Fibroblast of skin of right quadriceps (primary cell): ENCODE data around the gene EHMT1.
"Not testable (repeated sequence)": the region's sequence is repeated elsewhere in the genome, so short reads cannot be mapped to it uniquely, and the experiment has no call there.

ENCODE experiments used
- DNase-seq: peaks from one replicate; pipeline ENCODE4 v3.0.0-alpha.2; 2013

EHMT1 gene

DNA sequence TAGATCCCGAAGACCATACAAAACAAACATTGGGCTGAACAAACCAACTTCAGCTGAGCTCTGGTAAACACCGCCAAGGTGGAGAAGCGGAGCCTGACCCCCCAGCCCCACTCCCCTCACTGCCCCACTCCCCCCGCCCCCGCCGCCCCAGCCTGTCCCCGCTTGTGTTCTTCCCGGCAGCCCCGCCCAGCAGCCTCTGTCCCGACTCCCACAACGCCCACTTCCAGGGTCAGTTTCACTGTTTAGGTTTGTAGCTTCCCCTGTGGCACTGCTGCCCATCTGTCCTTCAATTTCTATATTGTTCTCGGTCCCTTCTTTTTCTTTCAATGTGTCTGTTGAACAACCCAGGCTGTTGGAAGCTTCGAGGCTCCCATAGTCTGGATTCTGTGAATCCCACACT, 146.7 kb downstream of the EHMT1 start:
- no peak for DNase-seq

DNA sequence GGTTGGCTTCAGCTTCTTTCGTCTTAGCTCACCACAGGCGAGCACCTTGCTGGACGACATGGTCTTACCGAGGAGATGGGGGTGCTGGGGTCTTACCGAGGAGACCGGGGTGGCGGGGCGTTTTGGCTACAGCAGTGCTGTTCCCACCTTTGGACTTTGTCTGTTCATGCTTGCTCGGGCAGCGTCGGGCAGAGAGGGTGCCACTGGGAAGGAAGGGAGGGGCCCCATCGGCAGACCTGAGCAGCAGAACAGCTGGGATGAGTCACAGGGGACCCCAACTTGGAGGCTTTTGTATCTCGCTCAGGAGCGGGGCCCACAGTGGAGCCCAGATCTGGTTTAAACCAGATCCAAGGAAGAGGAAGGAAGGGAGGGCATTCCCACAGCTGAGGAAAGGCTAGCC, 152.8 kb downstream of the EHMT1 start:
- DNase-seq: no peak

DNA sequence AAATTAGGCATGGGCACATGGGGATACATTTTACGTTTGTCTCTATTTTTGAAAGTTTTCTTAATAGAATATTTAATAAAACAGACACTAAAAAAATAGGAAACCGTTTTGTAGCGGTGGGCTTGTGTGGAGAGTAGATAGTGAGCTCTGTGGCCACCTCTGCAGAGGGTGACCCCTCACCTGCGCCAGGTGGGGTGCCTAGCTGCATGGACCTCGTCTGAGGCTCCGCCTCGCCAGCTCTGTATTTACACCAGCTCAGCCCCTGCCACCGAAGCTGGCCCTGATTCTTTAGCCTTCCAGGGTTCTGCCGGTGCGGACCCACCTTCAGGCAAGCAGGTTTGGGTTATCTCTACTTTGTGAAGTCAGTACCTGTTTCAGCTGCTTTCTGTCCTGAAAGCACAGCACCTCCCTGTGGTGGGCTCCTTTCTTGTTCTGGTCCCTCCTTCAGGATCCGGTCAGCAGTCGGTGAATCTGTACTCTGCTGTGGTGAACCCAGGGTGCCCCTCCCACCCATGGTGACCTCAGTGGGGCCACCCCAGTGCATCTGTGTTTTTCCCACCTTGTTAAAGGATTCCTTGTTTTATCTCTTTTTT, 153.6 kb downstream of the EHMT1 start:
- no peak for DNase-seq

DNA sequence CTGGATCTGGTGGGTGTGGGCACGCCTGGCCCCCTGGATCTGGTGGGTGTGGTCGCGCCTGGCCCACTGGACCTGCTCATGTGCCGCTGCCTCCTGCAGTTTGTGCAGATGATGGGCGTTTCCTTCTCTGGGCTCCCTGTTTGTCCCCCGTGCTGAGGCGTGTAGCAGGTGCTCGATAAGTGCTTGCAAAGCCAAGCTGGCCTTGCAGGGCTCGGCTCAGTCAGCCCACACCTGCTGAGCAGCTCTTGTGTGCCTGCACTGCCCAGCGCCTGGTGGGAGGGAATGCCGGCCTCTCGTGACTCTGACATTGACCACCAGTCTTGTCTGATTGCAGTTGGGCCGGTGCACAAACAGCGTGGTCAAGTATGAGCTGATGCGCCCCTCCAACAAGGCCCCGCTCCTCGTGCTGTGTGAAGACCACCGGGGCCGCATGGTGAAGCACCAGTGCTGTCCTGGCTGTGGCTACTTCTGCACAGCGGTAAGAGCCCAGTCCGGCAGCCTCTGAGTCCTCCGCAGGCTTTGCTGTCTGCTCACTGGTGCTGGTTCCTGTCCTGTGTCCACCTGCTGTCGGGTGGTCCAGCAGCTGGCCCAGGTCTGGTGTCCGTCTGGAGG, 156.1 kb downstream of the EHMT1 start:
- DNase-seq: no peak

DNA sequence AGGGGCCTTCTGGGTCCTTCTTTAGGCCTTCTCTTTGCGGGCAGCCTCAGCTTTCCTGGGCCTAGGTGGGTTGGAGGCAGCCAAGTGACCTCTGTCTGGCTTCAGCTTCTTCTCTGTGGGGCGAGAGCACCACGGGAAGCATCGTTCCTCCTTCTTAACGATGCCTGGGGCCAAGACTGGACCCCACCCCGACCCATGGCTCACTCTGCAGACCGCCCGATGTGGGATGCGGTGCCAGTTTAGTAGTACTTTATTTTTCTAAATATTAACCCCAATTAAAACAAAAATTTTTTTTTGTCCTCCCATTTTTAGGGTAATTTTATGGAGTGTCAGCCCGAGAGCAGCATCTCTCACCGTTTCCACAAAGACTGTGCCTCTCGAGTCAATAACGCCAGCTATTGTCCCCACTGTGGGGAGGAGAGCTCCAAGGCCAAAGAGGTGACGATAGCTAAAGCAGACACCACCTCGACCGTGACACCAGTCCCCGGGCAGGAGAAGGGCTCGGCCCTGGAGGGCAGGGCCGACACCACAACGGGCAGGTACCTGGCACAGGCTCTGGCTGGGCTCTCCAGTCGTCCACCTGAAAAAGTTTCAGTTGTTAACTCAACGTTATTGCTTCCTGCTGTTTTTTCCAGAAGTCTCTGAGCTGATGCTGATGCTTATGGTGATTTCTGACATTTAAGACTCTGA, 157.6 kb downstream of the EHMT1 start:
- DNase-seq: no peak

DNA sequence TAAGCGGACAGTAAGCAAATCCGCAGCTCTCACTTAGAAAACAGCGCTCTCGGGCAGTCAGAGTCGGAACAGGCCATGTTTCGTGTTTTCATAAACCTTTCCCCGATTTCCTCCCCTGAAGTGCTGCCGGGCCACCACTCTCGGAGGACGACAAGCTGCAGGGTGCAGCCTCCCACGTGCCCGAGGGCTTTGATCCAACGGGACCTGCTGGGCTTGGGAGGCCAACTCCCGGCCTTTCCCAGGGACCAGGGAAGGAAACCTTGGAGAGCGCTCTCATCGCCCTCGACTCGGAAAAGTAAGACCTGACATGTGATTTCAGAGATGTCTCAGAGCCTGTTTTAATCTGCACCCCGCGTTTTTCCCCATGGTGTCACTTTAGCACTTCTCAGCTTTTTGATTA, 159.0 kb downstream of the EHMT1 start:
- DNase-seq: no peak

DNA sequence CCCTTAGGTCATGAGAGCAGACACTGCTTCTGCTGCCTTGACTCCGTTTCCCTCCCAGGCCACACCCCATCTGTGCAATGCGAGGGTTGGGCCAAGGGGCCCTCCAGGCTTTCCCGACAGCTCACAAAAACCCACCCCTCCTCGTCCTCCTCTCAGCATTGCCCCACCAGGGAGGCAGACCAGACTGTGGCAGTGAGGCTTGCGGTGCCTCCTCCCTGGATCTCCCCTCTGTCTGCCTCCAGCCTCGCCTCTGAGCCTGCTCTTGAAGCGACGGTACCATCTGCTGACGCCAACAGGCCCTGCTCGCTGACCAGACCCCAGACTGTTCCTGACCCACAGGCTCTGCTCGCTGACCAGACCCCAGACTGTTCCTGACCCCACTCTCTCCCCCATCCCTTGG, 159.5 kb downstream of the EHMT1 start:
- DNase-seq: no peak

DNA sequence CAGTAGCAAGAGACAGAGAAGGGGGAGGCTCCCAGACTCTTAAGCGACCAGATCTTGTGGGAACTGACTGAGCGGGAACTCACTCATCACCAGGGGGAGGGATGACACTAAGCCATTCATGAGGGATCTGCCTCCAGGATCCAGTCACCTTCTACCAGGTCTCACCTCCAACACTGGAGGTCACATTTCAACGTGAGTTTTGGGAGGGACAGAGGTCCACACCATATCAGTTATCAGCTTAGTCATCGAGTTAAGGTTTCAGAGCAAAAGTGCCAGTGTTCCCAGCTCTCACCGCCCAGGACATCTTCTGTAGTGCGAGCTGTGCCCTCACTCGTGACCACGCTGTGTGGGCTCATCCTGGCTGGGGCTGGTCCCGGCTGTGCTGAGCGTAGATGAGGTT, 160.1 kb downstream of the EHMT1 start:
- no peak for DNase-seq

DNA sequence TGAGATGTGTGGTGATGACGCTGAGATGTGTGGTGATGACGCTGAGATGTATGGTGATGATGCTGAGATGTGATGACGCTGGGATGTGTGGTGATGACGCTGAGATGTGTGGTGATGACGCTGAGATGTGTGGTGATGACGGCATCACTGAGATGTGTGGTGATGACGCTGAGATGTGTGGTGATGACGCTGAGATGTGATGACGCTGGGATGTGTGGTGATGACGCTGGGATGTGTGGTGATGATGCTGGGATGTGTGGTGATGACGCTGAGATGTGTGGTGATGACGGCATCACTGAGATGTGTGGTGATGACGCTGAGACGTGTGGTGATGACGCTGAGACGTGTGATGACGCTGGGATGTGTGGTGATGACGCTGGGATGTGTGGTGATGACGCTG, 161.2 kb downstream of the EHMT1 start:
- DNase-seq: not testable (repeated sequence)

DNA sequence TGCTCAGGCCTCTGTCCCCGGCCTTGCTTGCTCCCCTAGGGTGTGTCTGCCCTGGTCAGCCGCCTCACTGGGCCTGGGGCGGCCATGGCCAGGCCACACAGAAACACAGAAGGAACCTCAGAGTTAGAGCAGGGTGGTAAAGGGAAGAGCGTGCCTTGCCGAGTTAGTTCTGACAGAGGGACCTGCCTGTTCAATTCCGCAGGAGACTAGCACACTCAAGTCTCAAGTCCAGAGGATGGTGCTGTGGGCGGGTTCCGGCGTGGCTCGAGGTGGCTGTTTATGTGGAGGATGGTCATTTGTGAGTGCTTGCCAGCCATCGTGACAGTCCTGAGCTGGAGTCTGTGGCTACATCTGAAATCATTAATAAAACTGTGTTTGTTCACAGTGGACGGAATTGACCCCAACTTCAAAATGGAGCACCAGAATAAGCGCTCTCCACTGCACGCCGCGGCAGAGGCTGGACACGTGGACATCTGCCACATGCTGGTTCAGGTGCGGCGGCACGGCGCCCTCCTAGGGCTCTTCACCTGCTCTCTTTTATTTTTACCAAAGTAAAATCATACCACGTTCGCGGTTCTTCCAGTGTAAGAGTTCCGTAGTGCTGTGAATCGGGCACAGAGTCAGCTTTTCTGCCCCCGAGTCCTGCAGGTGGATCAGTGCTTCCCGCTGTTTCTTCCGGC, 163.2 kb downstream of the EHMT1 start:
- no peak for DNase-seq

DNA sequence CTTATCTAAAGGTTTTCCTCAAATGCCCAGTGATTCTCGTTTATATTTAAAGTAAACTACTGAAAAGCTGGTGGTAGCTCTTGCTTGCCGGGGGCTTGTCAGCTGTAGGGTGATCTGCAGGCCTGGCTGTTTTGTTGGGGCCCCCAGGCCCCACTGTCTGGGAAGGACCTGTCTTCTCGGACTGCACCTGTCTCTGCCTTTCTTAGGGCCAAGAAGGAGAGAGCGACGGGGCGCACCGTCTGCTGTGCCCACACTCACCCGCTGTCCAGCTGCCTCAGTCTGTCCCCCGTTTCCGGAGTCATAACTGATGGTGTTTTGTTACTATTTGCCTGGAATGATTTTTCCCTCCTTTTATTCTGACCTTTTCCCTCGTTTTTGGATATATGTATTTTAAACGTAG, 164.7 kb downstream of the EHMT1 start:
- DNase-seq: no peak

DNA sequence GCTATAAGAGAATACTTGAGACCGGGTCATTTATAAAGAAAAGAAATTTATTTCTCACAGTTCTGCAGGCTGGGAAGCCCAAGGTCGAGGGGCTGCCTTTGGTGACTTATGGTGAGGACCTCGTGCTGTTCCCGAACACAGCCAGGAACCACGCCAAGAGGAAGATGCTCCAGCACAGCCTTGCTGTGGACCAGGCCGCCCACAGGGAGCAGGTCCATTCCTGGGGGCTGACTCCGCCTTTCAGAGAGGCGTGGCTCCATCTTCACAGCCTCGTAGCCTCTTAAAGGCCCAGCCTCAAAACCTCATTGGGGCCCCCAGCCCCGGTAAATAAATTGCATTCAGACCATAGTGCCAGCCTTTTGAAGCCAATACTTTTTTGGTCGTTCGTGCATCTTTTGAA, 165.2 kb downstream of the EHMT1 start:
- no peak for DNase-seq

DNA sequence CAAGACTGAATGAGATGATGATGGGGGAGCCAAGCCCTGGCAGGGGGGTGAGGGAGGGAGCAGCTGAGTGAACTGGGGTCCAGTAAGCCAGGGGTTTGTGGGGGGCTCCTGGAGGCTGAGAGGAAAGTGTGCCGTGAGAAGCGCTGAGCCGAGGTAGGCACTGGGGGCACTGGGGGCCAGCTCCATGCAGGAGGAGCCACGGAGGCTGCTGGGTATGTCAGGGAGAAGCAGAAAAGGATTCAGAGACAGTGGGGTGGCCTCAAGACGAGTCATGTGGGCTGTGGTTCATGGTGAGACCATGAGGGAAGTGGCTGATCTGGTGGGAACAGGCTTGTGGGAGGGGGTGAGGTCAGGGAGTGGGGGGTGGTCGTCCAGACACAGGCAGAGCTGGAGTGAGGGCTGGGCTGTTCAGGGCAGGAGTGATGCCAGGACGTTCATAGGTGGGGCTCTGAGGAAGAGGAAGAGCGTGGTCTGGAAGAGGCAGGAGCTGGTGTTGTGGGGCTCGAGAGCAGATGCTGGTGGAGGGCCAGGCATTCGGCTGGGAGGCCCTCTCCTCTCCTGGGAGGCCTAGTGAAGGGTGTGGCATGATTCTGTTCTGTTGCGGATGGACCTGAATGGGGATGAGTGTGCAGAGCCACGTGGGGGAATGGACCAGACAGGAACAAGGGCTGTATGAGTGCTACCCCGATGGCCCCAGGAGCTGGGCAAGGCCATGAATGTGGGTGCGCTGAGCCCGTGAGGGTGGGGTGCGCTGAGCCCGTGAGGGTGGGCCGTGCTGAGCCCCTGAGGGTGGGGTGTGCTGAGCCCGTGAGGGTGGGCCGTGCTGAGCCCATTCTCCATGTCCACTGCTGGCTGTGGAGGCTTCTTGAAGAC, 166.1 kb downstream of the EHMT1 start:
- no peak for DNase-seq

DNA sequence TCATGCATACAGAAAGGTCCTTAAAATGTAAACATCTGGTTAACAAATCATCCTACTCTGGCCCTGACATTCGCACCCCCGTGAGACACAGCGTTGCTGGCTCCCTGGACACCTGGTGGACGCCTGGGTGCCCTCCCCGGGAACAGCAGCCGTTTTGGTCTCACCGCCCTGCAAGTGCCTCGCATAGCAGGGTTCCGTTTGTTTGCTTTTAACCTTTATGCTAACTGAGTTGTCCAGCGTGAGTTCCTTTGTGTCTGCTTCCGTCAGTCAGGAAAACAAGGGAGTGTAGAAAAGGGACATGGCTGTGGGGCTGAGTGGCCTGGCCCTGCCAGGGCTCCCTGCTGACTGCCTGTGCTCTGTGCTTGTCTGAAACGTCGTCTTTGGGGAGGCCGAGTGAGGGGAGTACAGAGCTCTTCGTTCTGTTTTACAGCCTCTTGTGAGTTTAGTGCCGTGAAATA, 166.9 kb downstream of the EHMT1 start:
- no peak for DNase-seq

DNA sequence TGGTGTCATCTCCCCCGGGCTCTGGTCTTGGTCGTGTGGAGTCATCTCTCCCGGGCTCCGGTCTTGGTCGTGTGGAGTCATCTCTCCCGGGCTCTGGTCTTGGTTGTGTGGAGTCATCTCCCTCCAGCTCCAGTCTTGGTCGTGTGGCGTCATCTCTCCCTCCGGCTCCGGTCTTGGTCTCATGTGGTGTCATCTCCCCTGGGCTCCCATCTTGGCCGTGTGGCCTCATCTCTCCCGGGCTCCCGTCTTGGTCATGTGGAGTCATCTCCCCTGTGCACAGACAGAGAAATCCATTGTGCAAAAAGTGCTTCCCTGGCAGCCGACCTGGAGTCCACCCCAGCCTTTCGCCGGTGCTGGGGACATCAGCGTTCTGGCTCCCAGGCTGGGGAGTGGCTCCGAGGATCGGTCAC, 167.7 kb downstream of the EHMT1 start:
- peak; percentile 39 for DNase-seq

DNA sequence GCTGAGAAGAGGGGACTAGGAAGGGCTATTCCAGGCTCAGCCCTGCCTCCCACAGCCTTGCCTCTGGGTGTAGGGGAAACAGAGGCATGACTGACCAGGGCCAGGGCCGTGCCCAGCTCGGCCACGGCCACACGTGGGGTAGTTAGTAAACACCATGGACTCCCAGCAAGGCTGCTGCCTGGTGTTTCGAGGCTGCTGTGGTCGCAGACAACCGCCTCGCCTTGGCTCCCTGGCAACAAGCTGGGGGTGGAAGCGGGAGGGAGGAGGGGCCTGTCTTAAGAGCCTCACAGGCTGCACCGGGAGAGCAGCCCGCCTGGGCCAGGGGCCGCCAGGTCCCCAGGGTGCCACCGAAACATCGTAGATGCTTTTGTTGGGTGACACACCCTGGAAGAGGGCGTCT, 168.6 kb downstream of the EHMT1 start:
- no peak for DNase-seq

DNA sequence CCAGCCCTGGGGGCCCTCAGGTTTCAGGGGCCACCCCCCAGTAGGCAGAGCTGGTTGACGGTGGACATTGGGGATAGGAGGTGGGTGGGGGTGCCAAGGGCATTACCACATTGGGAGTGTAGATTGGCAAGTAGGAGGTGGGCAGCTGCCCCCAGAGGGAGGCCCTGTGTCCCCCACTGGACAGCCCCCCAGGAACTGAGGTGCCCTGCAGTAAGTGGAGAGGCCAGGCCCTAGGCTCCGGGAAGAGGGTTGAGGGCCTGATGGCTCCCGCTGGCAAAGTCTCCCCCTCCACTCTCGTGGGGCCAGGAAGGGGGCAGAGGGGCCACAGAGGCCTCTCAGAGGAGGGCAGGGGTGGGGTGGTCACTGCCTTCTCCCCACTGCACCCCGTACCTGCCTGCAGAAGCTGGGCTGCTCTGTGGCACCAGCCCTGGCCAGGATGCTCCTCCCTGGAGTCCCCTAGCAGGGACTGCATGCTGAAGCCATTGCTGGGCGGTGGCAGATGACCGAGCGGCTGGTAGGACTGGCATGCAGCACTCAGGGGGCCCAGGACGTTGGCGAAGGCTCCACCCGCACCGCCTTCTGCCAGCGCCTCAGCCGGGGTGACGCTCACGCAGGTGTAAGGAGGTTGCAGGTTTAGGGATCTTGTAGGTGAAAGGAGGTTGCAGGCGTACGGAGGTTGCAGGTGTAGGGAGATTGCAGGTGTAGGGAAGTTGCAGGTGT, 169.1 kb downstream of the EHMT1 start:
- no peak for DNase-seq

DNA sequence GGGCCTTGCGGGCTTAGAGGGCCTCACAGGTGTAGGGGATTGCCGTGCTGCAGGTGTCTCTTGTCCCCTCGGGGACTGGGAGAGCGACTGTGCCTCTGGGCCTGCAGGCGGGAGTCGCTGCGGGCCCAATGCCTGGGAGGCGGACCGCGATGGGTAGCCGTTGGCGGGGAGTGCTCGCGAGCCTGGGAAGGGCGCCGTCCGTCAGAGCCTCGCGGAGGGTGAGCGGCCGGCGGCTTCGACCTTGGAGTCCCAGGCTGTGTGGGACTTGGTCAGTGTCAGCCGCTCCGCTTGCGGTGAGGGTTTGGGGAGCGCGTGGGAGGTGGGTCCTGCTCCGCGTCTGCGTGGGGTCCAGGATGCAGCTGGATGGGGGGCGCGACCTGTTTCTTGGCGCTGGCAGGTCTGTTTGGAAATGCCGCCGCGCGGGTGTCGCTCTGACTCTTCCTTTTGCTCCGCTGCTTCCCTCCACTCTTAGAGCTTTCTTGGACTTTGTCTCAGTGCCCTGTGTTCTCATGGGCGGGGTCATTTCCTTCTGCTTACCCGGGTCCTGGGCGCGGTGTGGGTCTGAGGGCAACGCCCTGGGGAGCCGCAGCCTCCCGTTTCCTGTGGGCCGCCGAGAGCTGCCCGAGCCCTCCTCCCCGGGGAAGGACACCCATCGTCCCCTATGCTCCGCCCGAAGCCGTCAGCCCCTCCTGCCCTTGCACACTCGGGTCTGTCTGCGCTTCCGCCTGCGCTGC, 169.9 kb downstream of the EHMT1 start:
- no peak for DNase-seq

DNA sequence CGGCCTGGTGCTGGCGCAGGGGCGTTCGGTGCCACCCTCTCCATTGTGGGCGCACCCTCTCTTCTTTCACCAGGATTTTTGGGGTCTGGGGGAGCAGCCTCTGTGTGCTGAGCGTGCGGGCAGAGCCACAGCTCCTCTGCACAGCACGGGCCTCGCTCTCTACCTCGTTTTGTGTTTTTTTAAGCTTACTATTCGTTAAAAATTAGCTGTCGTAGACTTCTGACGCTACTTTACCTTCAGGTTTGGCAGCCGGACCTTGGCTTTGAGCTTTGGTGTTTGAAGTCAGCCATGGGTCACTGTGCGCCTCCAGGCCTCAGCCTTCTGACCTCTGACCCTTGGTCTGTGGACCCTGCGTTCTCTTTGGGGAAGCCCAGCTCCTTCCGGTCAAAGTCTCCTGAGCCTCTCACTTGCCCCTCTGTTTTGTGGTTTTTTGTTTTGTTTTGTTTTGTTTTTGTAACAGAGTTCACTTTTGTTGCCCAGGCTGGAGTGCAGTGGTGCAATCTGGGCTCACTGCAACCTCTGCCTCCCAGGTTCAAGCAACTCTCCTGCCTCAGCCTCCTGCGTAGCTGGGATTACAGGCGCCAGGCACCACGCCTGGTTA, 170.6 kb downstream of the EHMT1 start:
- DNase-seq: no peak

DNA sequence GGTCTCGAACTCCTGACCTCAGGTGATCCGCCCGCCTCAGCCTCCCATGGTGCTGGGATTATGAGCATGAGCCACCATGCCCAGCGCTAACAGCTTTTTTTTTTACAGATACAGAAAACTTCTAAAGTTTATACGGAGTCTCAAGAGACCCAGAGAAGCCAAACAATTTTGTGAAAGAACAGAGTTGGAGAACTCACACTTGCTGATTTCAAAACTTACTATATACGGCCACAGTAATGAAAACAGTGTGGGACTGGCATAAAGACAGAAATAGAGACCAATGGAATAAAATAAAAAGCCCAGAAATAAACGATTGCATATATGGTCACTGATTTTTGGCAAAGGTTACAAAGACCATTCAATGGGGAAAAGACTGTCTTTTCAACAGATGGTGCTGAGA, 173.1 kb downstream of the EHMT1 start:
- no peak for DNase-seq

DNA sequence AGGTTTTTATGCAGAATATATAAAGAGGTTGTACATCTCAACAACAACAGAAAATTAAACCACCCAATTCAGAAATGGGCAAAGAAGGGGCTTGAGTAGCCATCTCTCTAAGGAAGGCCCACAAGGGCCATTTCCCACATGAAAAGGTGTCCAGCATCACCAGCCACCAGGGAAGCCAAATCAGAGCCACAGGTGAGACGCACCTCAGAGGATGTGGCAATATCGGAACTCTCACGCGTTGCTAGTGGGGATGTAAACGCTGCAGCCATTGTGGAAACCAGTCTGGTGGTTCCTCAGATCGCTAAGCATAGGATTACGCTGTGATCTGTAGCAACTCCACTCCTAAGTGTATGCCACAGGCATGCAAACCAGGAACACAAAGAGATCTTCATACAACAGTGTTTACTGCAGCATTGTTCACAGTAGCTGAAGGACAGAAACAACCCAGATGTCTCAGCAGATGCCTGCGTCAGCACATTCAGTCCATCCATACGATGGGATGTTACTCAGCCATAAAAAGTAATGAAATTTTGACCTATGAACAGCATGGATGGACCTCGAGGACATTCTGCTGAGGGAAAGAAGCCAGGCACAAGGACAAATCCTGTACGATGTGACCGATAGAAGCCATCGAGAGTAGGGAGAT, 174.5 kb downstream of the EHMT1 start:
- no peak for DNase-seq
